SK-N-SH (cell line): ENCODE measurements around the gene USP32. TPM values are rescaled to one million over a fixed set of nuclear protein-coding genes. Genes with fewer than 3 reads are reported as not detected.
"Not testable (repeated sequence)": the region's sequence is repeated elsewhere in the genome, so short reads cannot be mapped to it uniquely, and the experiment has no call there.

Source experiments
- CTCF ChIA-PET: fragments of 300-600, 350-600 bp; formaldehyde crosslinking; extraction: SDS; loops from one replicate; lab custom pipeline; 2021; lab: Yijun Ruan, JAX
- POLR2A ChIA-PET: fragments of 350-600 bp; sonication (Branson Sonifier 250); formaldehyde crosslinking; extraction: SDS; loops from one replicate; lab custom pipeline; 2020; ENCODE audit warnings: antibody characterized with exemption, inconsistent platforms; lab: Yijun Ruan, JAX
- DNase-seq: peaks from one replicate; pipeline ENCODE4 v3.0.0; 2012
- H2AFZ ChIP-seq: fragments of 200-600 bp; sonication (generic); 2 replicates; pipeline ENCODE4 v1.8.1; 2016; ENCODE audit warnings: antibody characterized with exemption, mild to moderate bottlenecking, low read depth
- H3F3A ChIP-seq: fragments of 200-600 bp; sonication (generic); replicated peaks from 2 replicates; pipeline ENCODE3; 2016; ENCODE audit warnings: antibody characterized with exemption, mild to moderate bottlenecking; ENCODE audit not compliant: insufficient read depth
- H3K27ac ChIP-seq, 2 experiments: fragments of 200-500 bp in 1 of 2; fragments of 200-600 bp in 1 of 2; sonication (Bioruptor generic) in 1 of 2; sonication (generic), shearing (Covaris generic) in 1 of 2; 2 replicates each; pipeline versions ENCODE4 v1.5.1 to v1.6.1; 2014 to 2016; ENCODE audit warnings: low read depth in 2 of 2, inconsistent platforms in 1 of 2, low read length in 1 of 2, mild to moderate bottlenecking in 1 of 2, mixed read lengths in 1 of 2
- H3K27me3 ChIP-seq: fragments of 200-600 bp; sonication (generic), shearing (Covaris generic); 2 replicates; pipeline ENCODE4 v1.6.1; 2016; ENCODE audit warnings: mixed run types; ENCODE audit not compliant: insufficient read depth
- H3K36me3 ChIP-seq, 2 experiments: fragments of 200-500 bp in 1 of 2; fragments of 200-600 bp in 1 of 2; sonication (Bioruptor generic) in 1 of 2; sonication (generic) in 1 of 2; replicated peaks in 1 of 2; 2 replicates each; pipeline versions ENCODE3 to v1.5.1; 2014 to 2016; ENCODE audit warnings: low read length in 1 of 2, mild to moderate bottlenecking in 1 of 2; ENCODE audit not compliant: insufficient read depth in 2 of 2, control insufficient read depth in 1 of 2
- H3K4me1 ChIP-seq, 2 experiments: fragments of 200-500 bp in 1 of 2; fragments of 200-600 bp in 1 of 2; sonication (Bioruptor generic) in 1 of 2; sonication (generic), shearing (Covaris generic) in 1 of 2; 2 replicates each; pipeline versions ENCODE4 v1.5.1 to v1.6.1; 2014 to 2016; ENCODE audit warnings: low read depth in 1 of 2, low read length in 1 of 2, mixed run types in 1 of 2; ENCODE audit not compliant: insufficient read depth in 2 of 2, control insufficient read depth in 1 of 2
- H3K4me2 ChIP-seq: fragments of 200-600 bp; sonication (generic), shearing (Covaris generic); 2 replicates; pipeline ENCODE4 v1.6.1; 2017; ENCODE audit warnings: mixed run types
- H3K4me3 ChIP-seq, 2 experiments: fragments of 200-500 bp in 1 of 2; fragments of 200-600 bp in 1 of 2; sonication (Bioruptor generic) in 1 of 2; sonication (generic), shearing (Covaris generic) in 1 of 2; 2 replicates each; pipeline versions ENCODE4 v1.5.1 to v1.8.1; 2014 to 2016; ENCODE audit warnings: low read depth in 2 of 2, inconsistent platforms in 1 of 2, low read length in 1 of 2, mild to moderate bottlenecking in 1 of 2, mixed read lengths in 1 of 2, moderate library complexity in 1 of 2
- H3K79me2 ChIP-seq: fragments of 200-600 bp; sonication (generic); 2 replicates; pipeline ENCODE4 v1.8.1; 2017; ENCODE audit warnings: mild to moderate bottlenecking; ENCODE audit not compliant: insufficient read depth
- H3K9ac ChIP-seq: fragments of 200-600 bp; sonication (generic); 2 replicates; pipeline ENCODE4 v1.6.1; 2017; ENCODE audit warnings: mixed run types
- H3K9me2 ChIP-seq: fragments of 200-600 bp; sonication (generic); 2 replicates; pipeline ENCODE4 v1.6.1; 2017; ENCODE audit warnings: mixed run types
- H3K9me3 ChIP-seq: fragments of 200-600 bp; sonication (generic); 2 replicates; pipeline ENCODE4 v1.6.1; 2017; ENCODE audit warnings: mixed run types, mild to moderate bottlenecking, moderate library complexity
- H4K20me1 ChIP-seq: fragments of 200-600 bp; sonication (generic); 2 replicates; pipeline ENCODE4 v1.6.1; 2017; ENCODE audit warnings: mild to moderate bottlenecking, mixed run types; ENCODE audit not compliant: insufficient read depth
- CHD2 ChIP-seq: fragments of 150-350 bp; IDR thresholded peaks from 2 replicates; pipeline ENCODE4 v1.6.1; 2018; ENCODE audit warnings: low read length; ENCODE audit not compliant: partially characterized antibody
- CTCF ChIP-seq: fragments of 200-600 bp; sonication (generic); IDR thresholded peaks from 2 replicates; pipeline ENCODE4 v1.6.1; 2017; ENCODE audit warnings: antibody characterized with exemption, mild to moderate bottlenecking, moderate library complexity
- EP300 ChIP-seq, 2 experiments: IDR thresholded peaks; 2 replicates each; pipeline versions ENCODE4 v1.4.0 to v1.6.1; 2012; ENCODE audit warnings: borderline replicate concordance in 1 of 2, low read depth in 1 of 2, low read length in 1 of 2
- FOSL2 ChIP-seq: IDR thresholded peaks from 2 replicates; pipeline ENCODE4 v1.4.0; 2012; ENCODE audit warnings: low read depth, mild to moderate bottlenecking, moderate library complexity, borderline replicate concordance
- FOXJ3 ChIP-seq: sonication (generic); formaldehyde crosslinking; IDR thresholded peaks from 2 replicates; pipeline ENCODE4 v1.5.1; 2020; ENCODE audit warnings: mild to moderate bottlenecking, missing genetic modification reagents
- GATA2 ChIP-seq: sonication (generic); formaldehyde crosslinking; IDR thresholded peaks from 2 replicates; pipeline ENCODE4 v1.5.0; 2020; ENCODE audit warnings: mild to moderate bottlenecking, missing genetic modification reagents
- IRF3 ChIP-seq: fragments of 150-350 bp; IDR thresholded peaks from 2 replicates; pipeline ENCODE4 v1.6.1; 2016; ENCODE audit warnings: mild to moderate bottlenecking, low read depth, low read length
- MXI1 ChIP-seq: IDR thresholded peaks from 2 replicates; pipeline ENCODE4 v1.6.1; 2012; ENCODE audit warnings: mild to moderate bottlenecking, low read depth, low read length, improper control_type of control experiment
- NFIC ChIP-seq: IDR thresholded peaks from 2 replicates; pipeline ENCODE4 v1.4.0; 2012; ENCODE audit warnings: borderline replicate concordance
- NRF1 ChIP-seq: IDR thresholded peaks from 2 replicates; pipeline ENCODE4 v1.6.1; 2012; ENCODE audit warnings: low read depth, mild to moderate bottlenecking, low read length
- PBX3 ChIP-seq: IDR thresholded peaks from 2 replicates; pipeline ENCODE4; 2012
- POLR2AphosphoS5 ChIP-seq: IDR thresholded peaks from 2 replicates; pipeline ENCODE4 v1.6.1; 2012; ENCODE audit warnings: low read depth, low read length
- RCOR1 ChIP-seq: fragments of 150-350 bp; IDR thresholded peaks from 2 replicates; pipeline ENCODE4 v1.6.1; 2017; ENCODE audit warnings: antibody characterized with exemption, low read length
- RXRA ChIP-seq: IDR thresholded peaks from 2 replicates; pipeline ENCODE4 v1.4.0; 2012; ENCODE audit warnings: low read depth, mild to moderate bottlenecking, borderline replicate concordance
- SMC3 ChIP-seq: IDR thresholded peaks from 2 replicates; pipeline ENCODE4 v1.6.1; 2012; ENCODE audit warnings: low read depth, low read length, improper control_type of control experiment
- WGBS: methylation state at CpG from one replicate; pipeline ENCODE4 v1.1.6; 2017; ENCODE audit warnings: low lambda C conversion rate; 5-methylcytosine and 5-hydroxymethylcytosine counted together
- polyA plus RNA-seq, 3 experiments: library from polyadenylated mRNA; depleted of rRNA; stranded (reverse); fragments of >200 nt; gene quantifications; 2 replicates each; pipeline ENCODE4 v1.2.3, GENCODE V29; 2012

The USP32 gene
- polyA plus RNA-seq, 1 of the 3 experiments (the other 2 are of a cell fraction) = 25.6 TPM

- Histone ChIP-seq H3K27ac (peak overlapping the region in 1 of 2 experiments; percentile 51; a peak in 2 of 4 replicates), H3K27me3 (no peaks in the 10 kb centered on the region), H3K79me2 (peaks cover 99% of the 10 kb centered on the region), H3K4me3 (no peak overlapping the region), H3K9me2 (no peaks in the 10 kb centered on the region), H4K20me1 (peaks cover 72% of the 10 kb centered on the region), H2AFZ (no peak overlapping the region), H3K4me2 (no peak overlapping the region), H3K4me1 (peaks cover 19 to 29% of the 10 kb centered on the region in 2 experiments; a peak in 3 of 4 replicates), H3K9ac (no peak overlapping the region), H3K36me3 (peaks cover 2 to 11% of the 10 kb centered on the region in 2 experiments), H3K9me3 (no peaks in the 10 kb centered on the region), H3F3A (peaks cover 3% of the 10 kb centered on the region)
- no peak for TF ChIP-seq MXI1
- TF ChIP-seq RCOR1 = no peak
- TF ChIP-seq NFIC = no peak
- no peak for TF ChIP-seq FOXJ3 (CRISPR knock-in tag)
- no peak for TF ChIP-seq PBX3
- no peak for TF ChIP-seq SMC3
- no peak for TF ChIP-seq FOSL2
- no peak for TF ChIP-seq CTCF
- TF ChIP-seq POLR2AphosphoS5 = no peak
- TF ChIP-seq RXRA = no peak
- no peak for TF ChIP-seq CHD2
- no peak for TF ChIP-seq NRF1
- TF ChIP-seq EP300 (IDR thresholded peaks at IDR 0.05; ENCODE audit: borderline replicate concordance in 1 of 2, low read depth in 1 of 2, low read length in 1 of 2) = no peak
- DNase-seq = no peak
- 80% methylated on average over 3 of the region's 3 CpGs for WGBS
- POLR2A ChIA-PET = interaction anchor here (0.9 kb wide), 1 partner anchor 8 kb away, joined by 3 read pairs; the partner anchor contains the start of gene USP32
- CTCF ChIA-PET = interaction anchor here (0.8 to 1.5 kb wide), 6 partner anchors 9 to 221 kb away, joined by 3 to 9 read pairs (median 3); partner anchors contain the start of genes CHCT1 and USP32
Observed at GRCh38 chr17:60383379-60383778, 8.6 kb downstream of the USP32 start.

- Histone ChIP-seq H3K27me3 (no peaks in the 10 kb centered on the region), H3K4me2 (no peak overlapping the region), H2AFZ (no peak overlapping the region), H3K9ac (no peak overlapping the region), H4K20me1 (peaks cover 61% of the 10 kb centered on the region), H3K27ac (no peak overlapping the region; a peak in 1 of 4 replicates), H3K79me2 (peaks cover 99% of the 10 kb centered on the region), H3K9me2 (no peaks in the 10 kb centered on the region), H3K36me3 (peaks cover 3 to 21% of the 10 kb centered on the region in 2 experiments), H3K4me3 (no peak overlapping the region), H3K4me1 (peaks cover 17 to 23% of the 10 kb centered on the region in 2 experiments; a peak in 3 of 4 replicates), H3F3A (peaks cover 3% of the 10 kb centered on the region), H3K9me3 (no peaks in the 10 kb centered on the region)
- no peak for DNase-seq
- WGBS = 74% methylated on average over 4 of the region's 4 CpGs
- POLR2A ChIA-PET = no interaction called here
- TF ChIP-seq GATA2 (CRISPR knock-in tag) (peak; percentile 94), RCOR1 (peak; percentile 61; the same call in 1 of the 2 replicates), IRF3 (no peak), CHD2 (peak; percentile 62), EP300 (IDR thresholded peaks at IDR 0.05; ENCODE audit: borderline replicate concordance in 1 of 2, low read depth in 1 of 2, low read length in 1 of 2) (no peak)
- TF ChIP-seq, all 33 proteins: peak for 3
- CTCF ChIA-PET = interaction anchor here (0.6 to 1.3 kb wide), 3 partner anchors 25 to 110 kb away, joined by 3 to 5 read pairs (median 3); no protein-coding TSS in a partner anchor
Observed at GRCh38 chr17:60381958-60382357, 10.0 kb downstream of the USP32 start.

GRCh38 chr17:60379461-60379860, 12.5 kb downstream of the USP32 start:
- H3K9ac ChIP-seq, DNase-seq, POLR2A ChIA-PET, H3K9me2 ChIP-seq, H3K9me3 ChIP-seq, H3F3A ChIP-seq, H3K4me3 ChIP-seq, H2AFZ ChIP-seq, H3K27ac ChIP-seq, H3K4me2 ChIP-seq, H3K27me3 ChIP-seq: not testable (repeated sequence)
- Histone ChIP-seq H3K36me3 (peaks cover 5 to 33% of the 10 kb centered on the region in 2 experiments), H4K20me1 (peaks cover 36% of the 10 kb centered on the region), H3K79me2 (peaks cover 95% of the 10 kb centered on the region), H3K4me1 (peaks cover 7 to 16% of the 10 kb centered on the region in 2 experiments; a peak in 3 of 4 replicates)
- CTCF ChIA-PET = interaction anchor here (0.7 to 1.0 kb wide), 2 partner anchors 97 to 303 kb away, joined by 3 read pairs; no protein-coding TSS in a partner anchor
- WGBS = 86% methylated on average over 3 of the region's 3 CpGs
